LNCaP clone FGC (cell line): ENCODE data around the gene DOCK7.

ENCODE experiments used
- DNase-seq: peaks from one replicate; pipeline ENCODE4 v3.0.0-alpha.2; 2011; ENCODE audit warnings: low read depth
- H3K4me3 ChIP-seq: 2 replicates; pipeline ENCODE4 v1.5.1; 2011; ENCODE audit warnings: mild to moderate bottlenecking, low read depth, low read length, control low read depth
- CTCF ChIP-seq: IDR thresholded peaks from 2 replicates; pipeline ENCODE4 v1.5.1; 2012; ENCODE audit warnings: mild to moderate bottlenecking; ENCODE audit not compliant: control insufficient read depth, insufficient read depth; ENCODE audit errors: extremely low read depth

DOCK7 gene

GRCh38 chr1:62438163-62438562, 250.0 kb downstream of the DOCK7 start:
- no peak for DNase-seq
- peak overlapping the region; percentile 97 for H3K4me3 ChIP-seq
- no peak for TF ChIP-seq CTCF

GRCh38 chr1:62437273-62437940, 250.8 kb downstream of the DOCK7 start:
- DNase-seq: no peak
- TF ChIP-seq CTCF: no peak
- H3K4me3 ChIP-seq: peak overlapping the region; percentile 97

- no peak for TF ChIP-seq CTCF
- peak within 1 kb of the TSS; percentile 97 for H3K4me3 ChIP-seq
- peak; percentile 99 for DNase-seq
Observed at GRCh38 chr1:62436466-62437272, 251.5 kb downstream of the DOCK7 start, which contains the start of gene USP1. TSS of gene USP1 (plus strand) at chr1:62437049. CDS start at chr1:62439868, 2,819 bp downstream.

- H3K4me3 ChIP-seq: peak overlapping the region; percentile 97
- no peak for DNase-seq
- TF ChIP-seq CTCF: no peak
Observed at GRCh38 chr1:62436039-62436465, 252.1 kb downstream of the DOCK7 start.

GRCh38 chr1:62435231-62436038, 252.8 kb downstream of the DOCK7 start:
- no peak for DNase-seq
- H3K4me3 ChIP-seq: peak overlapping the region; percentile 97
- TF ChIP-seq CTCF: no peak

GRCh38 chr1:62434618-62435001, 253.6 kb downstream of the DOCK7 start:
- no peak for DNase-seq
- no peak overlapping the region for H3K4me3 ChIP-seq

More at GRCh38 chr1:62434618-62435001, 253.6 kb downstream of the DOCK7 start:
- TF ChIP-seq CTCF: no peak
